BJ (cell line): ENCODE results near the gene ULBP2. TPM values are rescaled to one million over a fixed set of nuclear protein-coding genes. Genes with fewer than 3 reads are reported as not detected.

Source experiments
- CTCF ChIA-PET: fragments of 350-600 bp; formaldehyde crosslinking; extraction: SDS; loops from one replicate; lab custom pipeline; 2021; ENCODE audit warnings: antibody characterized with exemption, inconsistent platforms; lab: Yijun Ruan, JAX
- POLR2A ChIA-PET: fragments of 300-600 bp; sonication (Branson Sonifier 250); formaldehyde crosslinking; extraction: SDS; loops from one replicate; lab custom pipeline; 2021; ENCODE audit warnings: antibody characterized with exemption; lab: Charles Lee
- DNase-seq: peaks from one replicate; pipeline ENCODE4 v3.0.0-alpha.2; 2011; ENCODE audit warnings: low read depth
- H3K27me3 ChIP-seq: 2 replicates; pipeline ENCODE4 v1.6.0; 2011; ENCODE audit warnings: low read length; ENCODE audit not compliant: control insufficient read depth, insufficient read depth
- H3K36me3 ChIP-seq: 2 replicates; pipeline ENCODE4 v1.5.1; 2011; ENCODE audit warnings: low read length; ENCODE audit not compliant: control insufficient read depth, insufficient read depth
- H3K4me3 ChIP-seq: 2 replicates; pipeline ENCODE4 v1.5.1; 2011; ENCODE audit warnings: low read depth, mild to moderate bottlenecking, control low read depth, low read length
- CTCF ChIP-seq: IDR thresholded peaks from 2 replicates; pipeline ENCODE4 v1.5.1; 2011; ENCODE audit warnings: low read depth, mild to moderate bottlenecking, control low read depth, inconsistent platforms, low read length, moderate library complexity; ENCODE audit not compliant: insufficient read depth
- polyA minus RNA-seq: library from RNA; depleted of rRNA, polyadenylated mRNA; stranded (reverse); fragments of >200 nt; gene quantifications from 2 replicates; pipeline ENCODE4 v1.2.3, GENCODE V29; 2011; rRNA and poly(A)+ RNA removed
- polyA plus RNA-seq: library from polyadenylated mRNA; depleted of rRNA; stranded (reverse); fragments of >200 nt; gene quantifications from 2 replicates; pipeline ENCODE4 v1.2.3, GENCODE V29; 2011; rRNA removed

Gene ULBP2
- 15.1 and 22.8 TPM in 2 replicates for polyA plus RNA-seq
- polyA minus RNA-seq, result 3.4 and 8.3 TPM in 2 replicates

GRCh38 chr6:149941583-149942460, at the start of gene ULBP2:
TSS of gene ULBP2 (plus strand) at chr6:149942014. CDS start at chr6:149942073, 59 bp downstream.
- POLR2A ChIA-PET, result no interaction called here
- CTCF ChIA-PET, result interaction anchor here (1.9 kb wide), 1 partner anchor 75 kb away, joined by 11 read pairs; no protein-coding TSS in a partner anchor
- H3K4me3 ChIP-seq, result peak within 1 kb of the TSS; percentile 88
- H3K27me3 ChIP-seq, result peaks cover 6% of the 10 kb centered on the region
- H3K36me3 ChIP-seq, result no peaks in the 10 kb centered on the region
- no peak for TF ChIP-seq CTCF
- DNase-seq, result peak; percentile 73

GRCh38 chr6:149895048-149895590, 46.7 kb upstream of the ULBP2 start:
- ChIA-PET POLR2A (no interaction called here), CTCF (interaction anchor here (1.7 to 3.8 kb wide), 2 partner anchors 18 to 59 kb away, joined by 5 to 12 read pairs; no protein-coding TSS in a partner anchor)
- Histone ChIP-seq H3K36me3 (no peaks in the 10 kb centered on the region), H3K4me3 (no peak overlapping the region), H3K27me3 (no peaks in the 10 kb centered on the region)
- peak; percentile 62 for DNase-seq
- TF ChIP-seq CTCF, result no peak

GRCh38 chr6:149895833-149896271, 46.0 kb upstream of the ULBP2 start:
- ChIA-PET CTCF (interaction anchor here (3.8 kb wide), 1 partner anchor 60 kb away, joined by 12 read pairs; no protein-coding TSS in a partner anchor), POLR2A (no interaction called here)
- TF ChIP-seq CTCF, result no peak
- H3K27me3 ChIP-seq, result no peaks in the 10 kb centered on the region
- DNase-seq, result no peak
- H3K4me3 ChIP-seq, result no peak overlapping the region
- no peaks in the 10 kb centered on the region for H3K36me3 ChIP-seq

- no peaks in the 10 kb centered on the region for H3K36me3 ChIP-seq
- TF ChIP-seq CTCF, result no peak
- ChIA-PET POLR2A (no interaction called here), CTCF (interaction anchor here (1.6 to 3.8 kb wide), 2 partner anchors 31 to 61 kb away, joined by 4 to 12 read pairs; no protein-coding TSS in a partner anchor)
- H3K27me3 ChIP-seq, result no peaks in the 10 kb centered on the region
- peak overlapping the region; percentile 37; the same call in 1 of the 2 replicates for H3K4me3 ChIP-seq
- DNase-seq, result no peak
Measured at GRCh38 chr6:149896491-149896890, 45.3 kb upstream of the ULBP2 start.
